Lower leg skin (tissue), 3 donors: ENCODE results near the gene LRRC43.

ENCODE experiments used
- POLR2A ChIP-seq, 2 donors: fragments of 450-650 bp; IDR thresholded peaks; one replicate each; pipeline ENCODE4 v1.6.1; 2016 to 2017; ENCODE audit warnings: antibody characterized with exemption in 2 of 2, mild to moderate bottlenecking in 1 of 2, moderate library complexity in 1 of 2
- TF ChIP-seq, protein P1 (sequence below), 3 donors: fragments of 450-650 bp; IDR thresholded peaks; one replicate each; pipeline ENCODE4 v1.5.1; 2016; ENCODE audit warnings: antibody characterized with exemption in 3 of 3, mild to moderate bottlenecking in 3 of 3, moderate library complexity in 2 of 3

DNA sequence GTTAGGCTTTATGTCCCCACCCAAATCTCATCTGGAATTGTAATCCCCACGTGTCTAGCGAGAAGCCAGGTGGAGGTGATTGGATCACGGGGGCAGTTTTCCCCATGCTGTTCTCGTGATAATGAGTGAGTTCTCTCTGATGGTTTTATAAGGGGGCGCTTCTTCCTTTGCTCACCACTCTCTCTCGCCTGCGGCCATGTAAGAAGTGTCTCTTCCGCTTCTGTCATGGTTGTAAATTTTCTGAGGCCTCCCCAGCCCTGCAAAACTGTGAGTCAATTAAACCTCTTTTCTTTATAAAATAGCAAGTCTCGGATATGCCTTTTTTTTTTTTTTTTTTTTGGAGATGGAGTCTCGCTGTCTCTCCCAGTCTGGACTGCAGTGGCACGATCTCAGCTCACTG, 22.2 kb upstream of the LRRC43 start:
- TF ChIP-seq, protein P1, sequence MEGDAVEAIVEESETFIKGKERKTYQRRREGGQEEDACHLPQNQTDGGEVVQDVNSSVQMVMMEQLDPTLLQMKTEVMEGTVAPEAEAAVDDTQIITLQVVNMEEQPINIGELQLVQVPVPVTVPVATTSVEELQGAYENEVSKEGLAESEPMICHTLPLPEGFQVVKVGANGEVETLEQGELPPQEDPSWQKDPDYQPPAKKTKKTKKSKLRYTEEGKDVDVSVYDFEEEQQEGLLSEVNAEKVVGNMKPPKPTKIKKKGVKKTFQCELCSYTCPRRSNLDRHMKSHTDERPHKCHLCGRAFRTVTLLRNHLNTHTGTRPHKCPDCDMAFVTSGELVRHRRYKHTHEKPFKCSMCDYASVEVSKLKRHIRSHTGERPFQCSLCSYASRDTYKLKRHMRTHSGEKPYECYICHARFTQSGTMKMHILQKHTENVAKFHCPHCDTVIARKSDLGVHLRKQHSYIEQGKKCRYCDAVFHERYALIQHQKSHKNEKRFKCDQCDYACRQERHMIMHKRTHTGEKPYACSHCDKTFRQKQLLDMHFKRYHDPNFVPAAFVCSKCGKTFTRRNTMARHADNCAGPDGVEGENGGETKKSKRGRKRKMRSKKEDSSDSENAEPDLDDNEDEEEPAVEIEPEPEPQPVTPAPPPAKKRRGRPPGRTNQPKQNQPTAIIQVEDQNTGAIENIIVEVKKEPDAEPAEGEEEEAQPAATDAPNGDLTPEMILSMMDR (IDR thresholded peaks at IDR 0.05) = no peak
- no peak for TF ChIP-seq POLR2A (IDR thresholded peaks at IDR 0.05)
